ENCODE data around the gene IQSEC1.

- TF ChIP-seq POLR2A (IDR thresholded peaks at IDR 0.05; ENCODE audit: low read length) (no peak), CTCF (IDR thresholded peaks at IDR 0.05) (no peak), BHLHE40 (IDR thresholded peaks at IDR 0.05; ENCODE audit: low read depth, low read length) (no peak)
Measured at GRCh38 chr3:12895391-12896062, 177.7 kb downstream of the IQSEC1 start.

Data from A549 (cell line).